GM19438 (cell line): Measurements from ENCODE around the gene NAV1.

Experiments used
- ATAC-seq: cut with Tn5 transposase; IDR thresholded peaks from one replicate; pipeline ENCODE4 v1.9.1; 2021; ENCODE audit warnings: low read depth; ENCODE audit not compliant: unreplicated experiment

NAV1 gene

GRCh38 chr1:201502511-201502857 is 36.4 kb upstream of the NAV1 start:
- ATAC-seq, result no peak

DNA sequence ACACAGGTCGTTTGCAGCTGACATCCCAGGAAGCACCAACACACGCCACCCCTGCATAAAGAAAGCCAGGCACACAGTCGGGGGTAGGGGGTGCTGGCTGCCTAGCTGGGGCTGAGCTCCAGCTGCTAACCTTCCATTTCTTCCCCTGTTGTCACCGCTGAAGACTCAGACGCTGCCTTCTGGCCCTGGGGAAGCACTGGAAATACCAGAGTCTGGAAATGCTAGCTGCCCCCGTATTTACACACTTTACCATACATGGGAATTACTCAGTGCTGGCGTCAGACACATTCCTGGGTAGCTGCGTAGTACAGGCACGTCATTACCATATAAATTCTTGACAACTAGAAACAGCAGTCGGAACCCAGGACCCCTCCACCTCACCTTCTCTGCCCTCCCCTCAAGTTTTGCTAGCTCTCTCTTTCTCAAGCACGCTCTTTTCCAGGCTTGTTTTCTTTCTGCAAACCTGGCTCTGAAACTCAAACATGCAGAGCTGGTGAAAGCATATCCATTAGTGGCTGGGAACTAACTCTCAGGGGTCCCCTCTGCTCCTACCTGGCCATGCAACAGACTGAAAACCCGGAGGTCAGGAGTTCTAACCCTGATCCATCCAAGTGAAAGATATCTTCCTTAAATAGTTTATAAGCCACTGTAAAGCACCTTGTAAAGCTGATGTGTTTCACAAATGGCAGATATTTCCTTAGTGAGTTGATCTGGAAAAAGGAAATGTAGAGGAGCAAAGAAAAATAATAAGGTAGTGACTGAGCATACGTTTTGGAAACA is 35.3 kb upstream of the NAV1 start:
- no peak for ATAC-seq

GRCh38 chr1:201504179-201504631 is 34.7 kb upstream of the NAV1 start:
- ATAC-seq, result no peak

GRCh38 chr1:201504799-201505502 is 34.0 kb upstream of the NAV1 start:
- no peak for ATAC-seq

GRCh38 chr1:201505503-201505890 is 33.4 kb upstream of the NAV1 start:
- ATAC-seq, result no peak

- ATAC-seq, result no peak
Measured at GRCh38 chr1:201506092-201506491, 32.8 kb upstream of the NAV1 start.

DNA sequence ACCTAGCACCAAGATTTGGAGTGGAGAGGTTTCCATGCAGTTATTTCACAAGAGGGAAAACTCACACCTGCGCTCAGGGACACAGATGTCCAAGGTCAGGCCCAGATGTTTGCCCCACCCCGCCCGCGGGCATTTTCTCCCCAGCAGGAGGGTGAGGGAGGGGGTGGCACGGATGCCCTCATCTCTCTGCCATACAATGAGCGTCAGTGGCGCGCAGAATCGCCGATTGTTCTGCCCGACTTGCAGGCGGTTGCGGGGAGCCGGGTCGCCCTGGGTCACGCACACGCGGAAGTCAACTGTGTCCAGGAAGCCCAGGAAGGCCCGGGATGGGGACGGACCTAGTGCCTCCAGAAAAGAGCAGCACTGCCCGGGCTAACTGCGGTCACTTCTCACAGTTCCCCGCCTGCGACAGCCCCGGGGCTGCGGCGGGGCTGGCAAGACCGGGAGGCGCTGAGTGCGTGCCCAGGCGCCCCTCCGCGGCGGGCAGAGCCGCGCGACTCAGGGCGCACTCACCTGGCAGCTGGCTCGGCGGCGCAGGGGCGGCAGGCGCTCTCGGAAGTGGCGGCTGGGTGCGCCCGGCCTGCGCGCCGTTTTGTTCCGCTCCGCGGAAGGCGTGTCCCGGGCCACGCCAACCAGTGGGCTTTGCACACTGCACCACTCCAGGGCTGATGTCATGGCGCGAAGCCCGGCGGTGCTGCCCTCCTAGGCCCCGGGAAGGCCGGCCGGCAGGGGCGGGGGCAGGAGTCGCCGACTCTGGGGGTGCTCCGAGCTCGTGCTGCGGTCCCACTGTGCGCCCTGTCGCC is 32.2 kb upstream of the NAV1 start, which contains the start of gene CSRP1:
CSRP1 (minus strand) TSS at position 567 of the 803 bp plus-strand sequence. CDS start 10,820 bp downstream, outside the sequence.
- ATAC-seq, result peak; percentile 74

DNA sequence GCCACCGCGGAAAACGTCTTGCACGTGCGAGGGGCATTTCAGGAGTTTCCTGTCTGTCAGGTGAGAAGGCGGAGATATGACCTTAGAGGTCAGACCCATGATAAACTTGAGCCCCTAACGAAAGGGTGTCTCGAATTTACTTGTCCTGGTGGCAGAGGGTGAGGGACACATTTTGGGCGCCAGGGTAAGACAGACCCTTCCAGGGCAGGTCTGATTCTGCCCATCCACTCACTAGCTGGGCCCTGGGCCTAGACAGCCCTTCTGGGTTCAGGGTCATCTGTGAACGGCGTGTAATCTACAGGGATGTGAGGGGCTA is 31.6 kb upstream of the NAV1 start:
- peak; percentile 7 for ATAC-seq

- ATAC-seq, result no peak
Measured at GRCh38 chr1:201508809-201509208, 30.1 kb upstream of the NAV1 start.

GRCh38 chr1:201509601-201510374 is 29.1 kb upstream of the NAV1 start:
- ATAC-seq, result no peak

- ATAC-seq, result no peak
Measured at GRCh38 chr1:201510734-201511133, 28.2 kb upstream of the NAV1 start.

DNA sequence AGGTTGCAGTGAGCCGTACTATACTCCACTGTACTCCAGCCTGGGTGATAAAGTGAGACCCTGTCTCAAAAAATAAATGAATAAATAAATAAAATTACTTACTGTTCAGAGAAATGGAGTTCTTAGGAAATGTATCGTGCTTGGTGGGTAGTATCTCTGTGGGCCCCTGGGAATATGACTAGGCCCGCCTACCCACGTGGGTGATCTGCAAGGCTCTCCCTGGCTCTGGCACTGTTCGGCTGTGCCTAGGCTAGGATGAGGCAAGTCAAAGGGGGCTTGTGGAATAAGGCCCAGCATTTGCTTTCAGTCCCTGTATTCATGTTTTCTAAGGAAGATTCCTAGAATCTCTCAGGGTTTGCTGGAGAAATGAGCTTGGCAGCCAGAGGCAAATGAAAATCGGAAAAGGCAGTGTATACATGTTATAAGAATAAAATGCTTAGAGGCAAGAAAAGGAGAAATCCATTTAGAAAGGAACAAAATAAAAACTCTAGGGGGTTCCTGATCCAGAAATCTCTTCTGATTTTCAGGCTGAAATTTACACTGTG is 27.5 kb upstream of the NAV1 start:
- ATAC-seq, result no peak

DNA sequence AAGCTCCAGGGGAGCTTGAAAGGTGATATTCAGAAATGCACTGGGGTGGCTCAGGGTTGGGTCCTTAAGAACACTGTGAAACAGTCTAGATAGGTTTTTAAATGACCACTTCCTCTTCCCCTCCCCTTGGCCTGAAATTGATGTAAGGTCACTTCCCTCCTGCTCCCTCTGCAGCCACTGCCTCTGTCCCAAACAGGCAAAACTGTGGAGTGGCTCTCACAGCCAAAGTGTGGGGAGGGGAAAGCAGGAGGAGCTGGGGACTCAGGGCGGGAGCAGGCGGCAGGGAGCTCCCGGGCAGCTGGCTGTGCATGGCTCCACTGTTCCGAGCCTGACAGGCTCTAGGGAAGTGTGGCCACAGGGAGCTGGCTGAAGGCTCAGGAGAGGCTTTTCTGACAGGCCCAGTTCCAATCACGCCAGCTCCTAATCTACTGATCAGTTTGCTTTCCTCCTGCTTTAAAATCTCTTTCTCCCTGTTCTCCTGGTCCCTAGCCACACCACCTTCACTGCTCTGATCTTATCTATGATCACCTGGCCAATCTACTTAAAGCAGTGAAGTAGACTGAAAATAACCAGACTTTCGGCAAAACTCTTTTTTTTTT is 26.9 kb upstream of the NAV1 start:
- ATAC-seq, result peak; percentile 65

DNA sequence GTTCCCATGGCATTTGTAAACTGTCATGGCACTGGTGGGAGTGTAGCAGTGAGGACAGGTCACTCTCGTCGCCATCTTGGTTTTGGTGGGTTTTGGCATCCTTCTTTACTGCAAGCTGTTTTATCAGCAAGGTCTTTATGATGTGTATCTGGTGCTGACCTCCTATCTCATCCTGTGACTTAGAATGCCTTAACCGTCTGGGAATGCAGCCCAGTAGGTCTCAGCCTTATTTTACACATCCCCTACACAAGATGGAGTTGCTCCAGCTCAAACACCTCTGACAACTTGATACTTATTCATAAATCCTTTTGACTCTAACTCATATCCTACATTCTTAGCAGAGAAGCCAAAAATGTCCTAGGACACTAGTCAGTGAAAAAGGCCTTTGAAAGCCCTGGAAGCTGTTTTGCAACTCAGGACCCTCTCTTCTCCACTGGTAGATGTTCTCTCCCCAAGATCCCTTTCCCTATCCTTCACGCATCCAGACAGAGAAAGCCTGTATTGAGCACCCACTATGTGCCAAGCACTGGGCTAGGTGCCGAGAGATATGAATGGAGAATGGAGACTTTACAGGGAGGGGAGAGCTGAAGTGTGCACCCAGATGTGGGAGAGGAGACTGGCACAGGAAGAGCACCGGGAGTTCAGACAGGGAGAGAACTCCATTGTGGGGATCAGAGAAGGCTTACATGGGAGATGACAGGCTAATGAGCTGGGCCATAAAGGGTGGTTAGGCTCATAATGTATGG is 25.3 kb upstream of the NAV1 start:
- ATAC-seq, result no peak

DNA sequence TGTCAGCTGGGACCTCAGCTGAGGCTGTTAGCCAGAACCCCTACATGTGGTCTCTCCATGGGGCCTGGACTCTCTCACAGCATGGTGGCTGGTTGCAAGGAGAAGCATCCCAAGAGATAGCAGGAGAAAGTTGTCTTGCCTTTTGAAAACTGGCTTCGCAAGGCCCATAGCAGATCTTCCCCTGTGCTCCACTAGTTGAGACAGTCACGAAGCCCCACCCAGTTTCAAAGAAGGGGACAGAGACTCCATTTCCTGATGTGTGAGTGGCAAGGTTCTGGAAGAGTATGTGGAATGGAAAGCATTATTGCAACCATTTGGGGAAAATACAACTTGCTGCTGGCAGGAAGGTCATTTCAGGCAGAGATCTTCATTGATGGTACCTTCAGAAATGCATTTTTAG is 24.5 kb upstream of the NAV1 start:
- no peak for ATAC-seq

DNA sequence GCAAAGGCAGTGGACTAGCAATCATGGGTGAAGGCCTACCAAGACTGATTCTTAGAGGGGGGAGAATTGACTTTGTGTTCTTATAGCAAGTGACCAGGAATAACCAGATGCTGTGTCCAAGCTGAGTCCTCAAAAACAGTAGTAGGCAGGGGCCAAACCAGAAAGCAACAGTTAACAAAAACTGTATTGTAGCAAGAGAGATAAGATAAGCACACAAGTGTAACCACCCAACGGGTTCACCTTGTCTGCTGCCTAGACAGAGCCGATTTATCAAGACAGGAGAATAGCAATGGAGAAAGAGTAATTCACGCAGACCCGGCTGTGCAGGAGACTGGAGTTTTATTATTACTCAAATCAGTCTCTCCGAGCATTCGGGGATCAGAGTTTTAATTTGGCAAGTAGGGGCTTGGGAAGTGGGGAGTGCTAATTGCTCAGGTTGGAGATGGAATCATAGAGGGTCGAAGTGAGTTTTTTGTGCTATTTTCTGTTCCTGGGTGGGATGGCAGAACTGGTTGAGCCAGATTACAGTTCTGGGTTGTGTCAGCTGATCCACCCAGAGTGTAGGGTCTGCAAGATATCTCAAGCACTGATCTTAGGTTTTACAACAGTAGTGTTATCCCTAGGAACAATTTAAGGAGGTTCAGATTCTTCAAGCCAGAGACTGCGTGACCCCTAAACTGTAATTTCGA is 23.7 kb upstream of the NAV1 start:
- ATAC-seq, result no peak

DNA sequence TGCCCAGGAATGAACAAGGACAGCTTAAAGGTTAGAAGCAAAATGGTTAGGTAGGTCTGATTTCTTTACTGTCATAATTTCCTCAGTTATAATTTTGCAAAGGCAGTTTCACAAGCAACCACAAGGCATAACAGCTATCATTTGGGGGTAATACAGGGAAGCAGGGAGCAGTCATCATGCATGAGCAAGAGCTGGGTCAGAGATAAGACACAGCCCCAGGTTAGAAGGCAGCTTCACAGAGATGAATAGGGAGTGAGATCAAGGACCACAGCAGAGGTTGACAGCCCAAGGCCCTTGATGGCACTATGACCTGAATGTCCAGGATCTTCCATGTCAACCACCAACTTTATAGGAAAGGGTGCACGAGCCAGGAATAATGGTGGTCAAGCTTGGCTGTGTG is 23.0 kb upstream of the NAV1 start:
- no peak for ATAC-seq

DNA sequence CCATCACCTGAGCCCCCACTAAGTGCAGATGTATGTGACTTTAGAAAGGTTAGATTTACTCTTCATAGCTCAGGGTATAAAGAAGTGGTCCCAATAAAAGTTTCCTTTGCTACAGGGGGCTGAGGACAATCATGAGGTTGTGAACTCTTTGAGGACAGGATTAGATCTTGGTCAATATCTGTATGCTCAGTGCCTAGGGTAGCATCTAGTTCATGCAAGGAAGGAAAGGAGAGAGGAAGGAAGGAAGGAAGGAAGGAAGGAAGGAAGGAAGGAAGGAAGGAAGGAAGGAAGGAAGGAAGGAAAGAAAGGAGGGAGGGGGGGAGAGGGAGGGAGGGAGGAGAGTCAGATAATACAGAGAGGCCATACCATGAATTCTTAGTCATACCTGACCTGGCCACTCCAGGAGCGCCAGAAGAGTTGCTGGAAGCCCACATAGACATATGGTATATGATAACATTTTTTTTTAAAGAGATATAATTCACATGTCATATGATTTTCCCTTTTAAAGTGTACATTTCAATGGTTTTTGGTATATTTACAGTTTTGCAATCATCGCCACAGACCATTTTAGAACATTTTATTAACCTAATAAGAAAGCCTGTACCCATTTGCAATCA is 22.3 kb upstream of the NAV1 start:
- ATAC-seq, result no peak
